HepG2 (cell line): ENCODE data around the gene CHCHD6.

Experiments used
- BRD4 ChIP-seq: sonication (generic); formaldehyde crosslinking; IDR thresholded peaks from 2 replicates; pipeline ENCODE4 v1.4.0; 2020; ENCODE audit warnings: missing genetic modification reagents
- RELA ChIP-seq: sonication (generic); formaldehyde crosslinking; IDR thresholded peaks from 2 replicates; pipeline ENCODE4 v1.4.0; 2020; ENCODE audit warnings: missing genetic modification reagents
- SRSF4 ChIP-seq: fragments of 200-400 bp; formaldehyde crosslinking; IDR thresholded peaks from one replicate; pipeline ENCODE4 v1.6.1; 2018; ENCODE audit warnings: mild to moderate bottlenecking, low read depth, low read length, moderate library complexity; ENCODE audit not compliant: poor library complexity, severe bottlenecking
- ZNF484 ChIP-seq: sonication (generic); formaldehyde crosslinking; IDR thresholded peaks from 2 replicates; pipeline ENCODE4 v1.5.1; 2020; ENCODE audit warnings: mild to moderate bottlenecking, low read depth, missing genetic modification reagents, borderline replicate concordance
- TF ChIP-seq, protein P1 (sequence below): sonication (generic); formaldehyde crosslinking; IDR thresholded peaks from 2 replicates; pipeline ENCODE4 v1.5.0; 2020; ENCODE audit warnings: mild to moderate bottlenecking, missing genetic modification reagents, moderate library complexity
- TF ChIP-seq, protein P2 (sequence below): IDR thresholded peaks from 2 replicates; pipeline ENCODE4 v1.6.1; 2016; ENCODE audit warnings: low read depth, borderline replicate concordance

DNA sequence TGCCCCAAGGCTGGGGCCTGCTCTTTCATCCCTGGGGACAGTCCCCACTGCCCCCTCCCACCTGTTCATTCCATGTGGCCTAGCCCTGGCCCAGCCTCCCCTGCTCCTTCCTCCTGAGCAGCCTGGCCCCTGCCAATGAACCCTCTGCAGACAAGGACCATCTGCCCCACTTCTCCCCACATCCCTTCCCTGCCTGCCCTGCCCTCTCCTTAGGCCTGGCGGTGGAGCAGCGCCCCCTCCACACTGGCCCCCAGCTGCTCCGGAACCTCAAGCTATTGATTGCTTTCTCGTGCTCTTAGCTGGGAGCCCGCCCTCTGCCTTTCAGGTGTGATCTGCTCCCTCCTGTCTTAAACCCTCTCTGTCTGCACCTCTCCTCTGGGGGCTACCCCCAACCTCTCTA, 286.9 kb downstream of the CHCHD6 start:
- TF ChIP-seq, protein P1, sequence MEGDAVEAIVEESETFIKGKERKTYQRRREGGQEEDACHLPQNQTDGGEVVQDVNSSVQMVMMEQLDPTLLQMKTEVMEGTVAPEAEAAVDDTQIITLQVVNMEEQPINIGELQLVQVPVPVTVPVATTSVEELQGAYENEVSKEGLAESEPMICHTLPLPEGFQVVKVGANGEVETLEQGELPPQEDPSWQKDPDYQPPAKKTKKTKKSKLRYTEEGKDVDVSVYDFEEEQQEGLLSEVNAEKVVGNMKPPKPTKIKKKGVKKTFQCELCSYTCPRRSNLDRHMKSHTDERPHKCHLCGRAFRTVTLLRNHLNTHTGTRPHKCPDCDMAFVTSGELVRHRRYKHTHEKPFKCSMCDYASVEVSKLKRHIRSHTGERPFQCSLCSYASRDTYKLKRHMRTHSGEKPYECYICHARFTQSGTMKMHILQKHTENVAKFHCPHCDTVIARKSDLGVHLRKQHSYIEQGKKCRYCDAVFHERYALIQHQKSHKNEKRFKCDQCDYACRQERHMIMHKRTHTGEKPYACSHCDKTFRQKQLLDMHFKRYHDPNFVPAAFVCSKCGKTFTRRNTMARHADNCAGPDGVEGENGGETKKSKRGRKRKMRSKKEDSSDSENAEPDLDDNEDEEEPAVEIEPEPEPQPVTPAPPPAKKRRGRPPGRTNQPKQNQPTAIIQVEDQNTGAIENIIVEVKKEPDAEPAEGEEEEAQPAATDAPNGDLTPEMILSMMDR: no peak
- TF ChIP-seq SRSF4: no peak
- no peak for TF ChIP-seq ZNF484 (CRISPR knock-in tag)
- no peak for TF ChIP-seq RELA (CRISPR knock-in tag)
- no peak for TF ChIP-seq BRD4 (CRISPR knock-in tag)
- TF ChIP-seq, protein P2, sequence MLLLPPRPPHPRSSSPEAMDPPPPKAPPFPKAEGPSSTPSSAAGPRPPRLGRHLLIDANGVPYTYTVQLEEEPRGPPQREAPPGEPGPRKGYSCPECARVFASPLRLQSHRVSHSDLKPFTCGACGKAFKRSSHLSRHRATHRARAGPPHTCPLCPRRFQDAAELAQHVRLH: no peak
